Esophagus squamous epithelium (tissue), 4 donors: ENCODE results near the gene FOXP1.

Experiments
- CTCF ChIP-seq, 6 experiments: fragments of 450-650 bp in 4 of 6; fragments of 200-600 bp in 2 of 6; sonication (generic) in 2 of 6; IDR thresholded peaks; one replicate each; pipeline ENCODE4 v1.5.1; 2016 to 2019; ENCODE audit warnings: antibody characterized with exemption in 6 of 6, mild to moderate bottlenecking in 4 of 6, moderate library complexity in 4 of 6
- POLR2A ChIP-seq, 4 donors: fragments of 450-650 bp; IDR thresholded peaks; one replicate each; pipeline ENCODE4 v1.6.1; 2017; ENCODE audit warnings: antibody characterized with exemption in 4 of 4, mild to moderate bottlenecking in 4 of 4, moderate library complexity in 3 of 4

- TF ChIP-seq CTCF (IDR thresholded peaks at IDR 0.05), result no peak
- no peak for TF ChIP-seq POLR2A (IDR thresholded peaks at IDR 0.05)
These were observed 468.9 kb downstream of the FOXP1 start for GRCh38 chr3:71114610-71115009.
